ENCODE results near the gene PPM1N. TPM values are rescaled to one million over a fixed set of nuclear protein-coding genes. Genes with fewer than 3 reads are reported as not detected.
A peak's percentile ranks its signal among the peaks of the same experiment; 100 is the strongest.

Gene PPM1N
- total and polyA plus RNA-seq, 2 of the 13 experiments (the other 11 are each of a cell fraction or from before 2014, with no cell fraction given) = 0.31 to 1.8 TPM

DNA sequence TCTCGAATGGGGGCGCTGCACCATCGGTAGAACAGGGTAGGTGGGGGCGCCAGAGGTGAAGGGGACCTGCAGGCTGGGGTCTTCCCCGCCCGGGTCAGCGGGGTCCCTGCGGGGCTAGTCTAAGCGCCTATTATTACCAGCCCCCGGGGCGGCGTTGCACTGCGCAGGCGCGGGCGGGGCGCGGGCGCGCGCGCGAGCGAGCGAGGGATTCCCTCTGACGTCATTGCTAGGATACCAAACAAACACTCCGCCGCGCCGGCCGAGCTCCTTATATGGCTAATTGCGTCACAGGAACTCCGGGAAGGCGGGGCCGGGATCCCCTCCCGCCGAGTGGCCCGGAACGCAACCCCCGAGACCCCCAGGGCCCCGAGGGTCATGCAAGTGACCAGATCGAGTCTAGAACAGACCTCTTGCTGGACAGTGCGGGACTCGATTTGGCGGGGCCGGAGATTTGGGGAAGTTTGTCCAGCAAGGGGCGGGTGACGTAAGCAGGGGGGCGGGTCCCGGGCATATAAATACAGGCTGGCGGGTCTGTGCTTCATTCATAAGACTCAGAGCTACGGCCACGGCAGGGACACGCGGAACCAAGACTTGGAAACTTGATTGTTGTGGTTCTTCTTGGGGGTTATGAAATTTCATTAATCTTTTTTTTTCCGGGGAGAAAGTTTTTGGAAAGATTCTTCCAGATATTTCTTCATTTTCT, 30.6 kb upstream of the PPM1N start, which contains the start of gene FOSB (continued):
- TF ChIP-seq, protein P1, sequence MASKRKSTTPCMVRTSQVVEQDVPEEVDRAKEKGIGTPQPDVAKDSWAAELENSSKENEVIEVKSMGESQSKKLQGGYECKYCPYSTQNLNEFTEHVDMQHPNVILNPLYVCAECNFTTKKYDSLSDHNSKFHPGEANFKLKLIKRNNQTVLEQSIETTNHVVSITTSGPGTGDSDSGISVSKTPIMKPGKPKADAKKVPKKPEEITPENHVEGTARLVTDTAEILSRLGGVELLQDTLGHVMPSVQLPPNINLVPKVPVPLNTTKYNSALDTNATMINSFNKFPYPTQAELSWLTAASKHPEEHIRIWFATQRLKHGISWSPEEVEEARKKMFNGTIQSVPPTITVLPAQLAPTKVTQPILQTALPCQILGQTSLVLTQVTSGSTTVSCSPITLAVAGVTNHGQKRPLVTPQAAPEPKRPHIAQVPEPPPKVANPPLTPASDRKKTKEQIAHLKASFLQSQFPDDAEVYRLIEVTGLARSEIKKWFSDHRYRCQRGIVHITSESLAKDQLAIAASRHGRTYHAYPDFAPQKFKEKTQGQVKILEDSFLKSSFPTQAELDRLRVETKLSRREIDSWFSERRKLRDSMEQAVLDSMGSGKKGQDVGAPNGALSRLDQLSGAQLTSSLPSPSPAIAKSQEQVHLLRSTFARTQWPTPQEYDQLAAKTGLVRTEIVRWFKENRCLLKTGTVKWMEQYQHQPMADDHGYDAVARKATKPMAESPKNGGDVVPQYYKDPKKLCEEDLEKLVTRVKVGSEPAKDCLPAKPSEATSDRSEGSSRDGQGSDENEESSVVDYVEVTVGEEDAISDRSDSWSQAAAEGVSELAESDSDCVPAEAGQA (IDR thresholded peaks at IDR 0.05; ENCODE audit: low read depth) = peak; percentile 42; the same call in 1 of the 2 replicates
- TF ChIP-seq, protein P1 (CRISPR knock-in tag; IDR thresholded peaks at IDR 0.05; ENCODE audit: borderline replicate concordance) = no peak
- TF ChIP-seq NFYC (CRISPR knock-in tag; IDR thresholded peaks at IDR 0.05) = peak; percentile 17; the same call in 1 of the 2 replicates
- TF ChIP-seq ZNF674 (CRISPR knock-in tag; IDR thresholded peaks at IDR 0.05; ENCODE audit: low read depth) = no peak
- peak; percentile 60; the same call in 1 of the 2 replicates for TF ChIP-seq MEIS2 (CRISPR knock-in tag; IDR thresholded peaks at IDR 0.05)
- no peak; the same call in 1 of the 2 replicates for TF ChIP-seq YEATS2 (CRISPR knock-in tag; IDR thresholded peaks at IDR 0.05; ENCODE audit: borderline replicate concordance)
- no peak for TF ChIP-seq MAF1 (CRISPR knock-in tag; IDR thresholded peaks at IDR 0.05; ENCODE audit: borderline replicate concordance)
- no peak for TF ChIP-seq HMG20B (CRISPR knock-in tag; conservative IDR thresholded peaks at IDR 0.05)
- no peak for TF ChIP-seq SMARCC2 (IDR thresholded peaks at IDR 0.05)
- 0 out of 2 replicates have a peak, but pooled peaks have one; percentile 46 for TF ChIP-seq KLF6 (CRISPR knock-in tag; IDR thresholded peaks at IDR 0.05)
- no peak for TF ChIP-seq ZNF441 (CRISPR knock-in tag; IDR thresholded peaks at IDR 0.05; ENCODE audit: borderline replicate concordance)
- TF ChIP-seq, protein P2, sequence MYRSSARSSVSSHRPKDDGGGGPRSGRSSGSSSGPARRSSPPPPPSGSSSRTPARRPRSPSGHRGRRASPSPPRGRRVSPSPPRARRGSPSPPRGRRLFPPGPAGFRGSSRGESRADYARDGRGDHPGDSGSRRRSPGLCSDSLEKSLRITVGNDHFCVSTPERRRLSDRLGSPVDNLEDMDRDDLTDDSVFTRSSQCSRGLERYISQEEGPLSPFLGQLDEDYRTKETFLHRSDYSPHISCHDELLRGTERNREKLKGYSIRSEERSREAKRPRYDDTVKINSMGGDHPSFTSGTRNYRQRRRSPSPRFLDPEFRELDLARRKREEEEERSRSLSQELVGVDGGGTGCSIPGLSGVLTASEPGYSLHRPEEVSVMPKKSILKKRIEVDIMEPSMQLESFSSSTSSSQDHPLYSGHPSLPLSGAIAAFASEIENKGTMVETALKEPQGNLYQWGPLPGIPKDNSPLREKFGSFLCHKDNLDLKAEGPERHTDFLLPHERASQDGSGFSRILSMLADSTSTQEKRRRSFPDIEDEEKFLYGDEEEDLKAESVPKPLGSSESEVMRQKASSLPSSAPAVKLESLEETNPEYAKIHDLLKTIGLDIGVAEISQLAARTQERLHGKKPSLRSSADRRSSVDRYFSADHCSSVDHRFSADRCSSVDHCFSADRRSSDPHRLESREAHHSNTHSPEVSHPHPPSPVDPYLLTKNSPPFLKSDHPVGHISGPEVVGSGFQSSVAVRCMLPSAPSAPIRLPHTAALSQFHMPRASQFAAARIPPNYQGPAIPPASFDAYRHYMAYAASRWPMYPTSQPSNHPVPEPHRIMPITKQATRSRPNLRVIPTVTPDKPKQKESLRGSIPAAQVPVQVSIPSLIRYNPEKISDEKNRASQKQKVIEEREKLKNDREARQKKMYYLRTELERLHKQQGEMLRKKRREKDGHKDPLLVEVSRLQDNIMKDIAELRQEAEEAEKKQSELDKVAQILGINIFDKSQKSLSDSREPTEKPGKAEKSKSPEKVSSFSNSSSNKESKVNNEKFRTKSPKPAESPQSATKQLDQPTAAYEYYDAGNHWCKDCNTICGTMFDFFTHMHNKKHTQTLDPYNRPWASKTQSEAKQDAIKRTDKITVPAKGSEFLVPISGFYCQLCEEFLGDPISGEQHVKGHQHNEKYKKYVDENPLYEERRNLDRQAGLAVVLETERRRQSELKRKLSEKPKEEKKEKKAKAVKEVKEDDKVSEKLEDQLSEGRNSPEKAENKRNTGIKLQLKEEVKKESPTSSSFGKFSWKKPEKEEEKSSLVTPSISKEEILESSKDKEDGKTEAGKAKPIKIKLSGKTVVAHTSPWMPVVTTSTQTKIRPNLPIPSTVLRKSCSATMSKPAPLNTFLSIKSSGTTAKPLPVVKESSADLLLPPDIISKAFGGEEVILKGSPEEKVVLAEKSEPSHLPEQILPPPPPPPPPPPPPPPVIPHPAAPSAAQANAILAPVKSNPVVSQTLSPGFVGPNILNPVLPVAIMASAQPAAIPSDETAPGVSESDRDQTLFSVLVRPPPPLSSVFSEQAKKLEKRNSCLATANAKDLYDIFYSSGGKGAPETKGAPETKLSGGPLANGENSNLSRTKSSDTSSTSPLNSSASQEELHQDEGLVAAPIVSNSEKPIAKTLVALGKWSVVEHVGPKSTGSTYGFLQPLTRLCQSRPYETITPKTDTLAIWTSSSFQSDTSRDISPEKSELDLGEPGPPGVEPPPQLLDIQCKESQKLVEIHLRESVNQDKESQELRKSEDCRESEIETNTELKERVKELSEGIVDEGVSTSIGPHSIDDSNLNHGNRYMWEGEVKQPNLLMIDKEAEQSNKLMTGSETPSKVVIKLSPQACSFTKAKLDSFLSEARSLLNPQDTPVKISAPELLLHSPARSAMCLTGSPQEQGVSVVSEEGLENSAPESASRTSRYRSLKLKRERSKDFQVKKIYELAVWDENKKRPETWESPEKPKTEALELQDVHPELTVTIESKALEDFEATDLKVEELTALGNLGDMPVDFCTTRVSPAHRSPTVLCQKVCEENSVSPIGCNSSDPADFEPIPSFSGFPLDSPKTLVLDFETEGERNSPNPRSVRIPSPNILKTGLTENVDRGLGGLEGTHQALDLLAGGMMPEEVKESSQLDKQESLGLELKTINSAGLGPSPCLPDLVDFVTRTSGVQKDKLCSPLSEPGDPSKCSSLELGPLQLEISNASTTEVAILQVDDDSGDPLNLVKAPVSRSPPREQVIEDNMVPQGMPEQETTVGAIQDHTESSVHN (CRISPR knock-in tag; IDR thresholded peaks at IDR 0.05) = no peak
- TF ChIP-seq FOXJ3 (CRISPR knock-in tag; IDR thresholded peaks at IDR 0.05; ENCODE audit: borderline replicate concordance) = no peak
- no peak for TF ChIP-seq AGO1 (IDR thresholded peaks at IDR 0.05; ENCODE audit: low read depth, low read length, poor library complexity, severe bottlenecking)
- no peak for TF ChIP-seq SP5 (CRISPR knock-in tag; IDR thresholded peaks at IDR 0.05; ENCODE audit: borderline replicate concordance, low read depth)
- no peak for TF ChIP-seq TRIM24 (CRISPR knock-in tag; IDR thresholded peaks at IDR 0.05)
